ENCODE measurements around the gene MACROH2A1. TPM values are rescaled to one million over a fixed set of nuclear protein-coding genes. Genes with fewer than 3 reads are reported as not detected.

Gene MACROH2A1
- total and polyA plus RNA-seq, 10 of the 15 experiments (the other 5 are each of a cell fraction or from before 2014, with no cell fraction given) = 45.7 to 230 (median 196) TPM

GRCh38 chr5:135417083-135417482 is 18.1 kb upstream of the MACROH2A1 start:
- no peak for FAIRE-seq
- CTCF ChIA-PET = no interaction called here
- intact Hi-C loops (cut with micrococcal nuclease; ENCODE audit: unreplicated experiment) = no loop called here
- no peak for TF ChIP-seq NFIC (IDR thresholded peaks at IDR 0.05; ENCODE audit: low read depth, low read length)
- TF ChIP-seq TAF1 (IDR thresholded peaks at IDR 0.05; ENCODE audit: borderline replicate concordance, low read depth, low read length) = no peak
- TF ChIP-seq, protein P1, sequence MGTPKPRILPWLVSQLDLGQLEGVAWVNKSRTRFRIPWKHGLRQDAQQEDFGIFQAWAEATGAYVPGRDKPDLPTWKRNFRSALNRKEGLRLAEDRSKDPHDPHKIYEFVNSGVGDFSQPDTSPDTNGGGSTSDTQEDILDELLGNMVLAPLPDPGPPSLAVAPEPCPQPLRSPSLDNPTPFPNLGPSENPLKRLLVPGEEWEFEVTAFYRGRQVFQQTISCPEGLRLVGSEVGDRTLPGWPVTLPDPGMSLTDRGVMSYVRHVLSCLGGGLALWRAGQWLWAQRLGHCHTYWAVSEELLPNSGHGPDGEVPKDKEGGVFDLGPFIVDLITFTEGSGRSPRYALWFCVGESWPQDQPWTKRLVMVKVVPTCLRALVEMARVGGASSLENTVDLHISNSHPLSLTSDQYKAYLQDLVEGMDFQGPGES (IDR thresholded peaks at IDR 0.05) = no peak
- TF ChIP-seq SRF (IDR thresholded peaks at IDR 0.05; ENCODE audit: low read depth in 2 of 2, low read length in 2 of 2) = no peak
- TF ChIP-seq ZBTB11 (CRISPR knock-in tag; IDR thresholded peaks at IDR 0.05) = no peak
- no peak for TF ChIP-seq RB1 (IDR thresholded peaks at IDR 0.05; ENCODE audit: borderline replicate concordance)
- TF ChIP-seq RAD21 (IDR thresholded peaks at IDR 0.05; ENCODE audit: insufficient read depth, low read depth, low read length) = no peak
- no peak for TF ChIP-seq ZBED1 (IDR thresholded peaks at IDR 0.05; ENCODE audit: borderline replicate concordance)
- TF ChIP-seq BCLAF1 (IDR thresholded peaks at IDR 0.05) = no peak
- TF ChIP-seq NRF1 (conservative IDR thresholded peaks at IDR 0.05; ENCODE audit: low read depth, low read length) = no peak
- TF ChIP-seq PRDM15 (CRISPR knock-in tag; IDR thresholded peaks at IDR 0.05) = no peak
- TF ChIP-seq JUNB (IDR thresholded peaks at IDR 0.05) = no peak
- no peak for TF ChIP-seq RBBP5 (conservative IDR thresholded peaks at IDR 0.05)
- no peak for TF ChIP-seq ZNF217 (IDR thresholded peaks at IDR 0.05)

More at GRCh38 chr5:135417083-135417482, 18.1 kb upstream of the MACROH2A1 start:
- peaks cover 0 to 3% of the 10 kb centered on the region in 2 experiments; a peak in 1 of 4 replicates for H3K27me3 ChIP-seq (replicated peaks in 1 of 2; ENCODE audit: control insufficient read depth in 2 of 2, insufficient read depth in 2 of 2, low read length in 1 of 2)
- ChIA-PET POLR2A (no interaction called here), SMC1A (ENCODE audit: uncharacterized antibody, unreplicated experiment) (no interaction called here), RAD21 (ENCODE audit: unreplicated experiment) (no interaction called here)
- no peaks in the 10 kb centered on the region for H3K36me3 ChIP-seq (ENCODE audit: control insufficient read depth in 2 of 2, insufficient read depth in 2 of 2, low read length in 1 of 2)
- BruUV-seq (replicated peaks) = no TSS peak
- no peak overlapping the region for H3K27ac ChIP-seq (ENCODE audit: control insufficient read depth, insufficient read depth)
- no peaks in the 10 kb centered on the region for H4K20me1 ChIP-seq (ENCODE audit: control insufficient read depth, insufficient read depth)
- no peak overlapping the region for H3K4me3 ChIP-seq
- H2AFZ ChIP-seq (ENCODE audit: control insufficient read depth, low read depth, low read length) = no peak overlapping the region
- H3K9ac ChIP-seq (ENCODE audit: control insufficient read depth, insufficient read depth, low read length) = no peak overlapping the region
- H3K4me2 ChIP-seq (ENCODE audit: control insufficient read depth, insufficient read depth) = no peak overlapping the region
- DNase-seq (ENCODE audit: low read depth, low spot score) (no peak), ATAC-seq (no peak)
- no peaks in the 10 kb centered on the region for H3K9me3 ChIP-seq (replicated peaks; ENCODE audit: control insufficient read depth, insufficient read depth, low read length)
- in situ Hi-C loops (cut with MboI) = no loop called here
- no peaks in the 10 kb centered on the region for H3K79me2 ChIP-seq (ENCODE audit: control insufficient read depth, insufficient read depth, low read length)
- H3K4me1 ChIP-seq (ENCODE audit: control insufficient read depth, insufficient read depth, low read length) = no peaks in the 10 kb centered on the region
